Left ventricle myocardium inferior (tissue), 1 donor: ENCODE measurements around the gene MLLT10. TPM values are rescaled to one million over a fixed set of nuclear protein-coding genes. Genes with fewer than 3 reads are reported as not detected.

Experiments used
- DNase-seq: peaks from one replicate; pipeline ENCODE4 v3.0.0-alpha.2; 2020
- H3K27ac ChIP-seq: fragments of 200-600 bp; replicated peaks from 2 replicates; pipeline ENCODE4 v1.8.0; 2021
- H3K27me3 ChIP-seq: fragments of 200-600 bp; 2 replicates; pipeline ENCODE4 v1.8.0; 2021; ENCODE audit warnings: low read depth
- H3K36me3 ChIP-seq: fragments of 200-600 bp; 2 replicates; pipeline ENCODE4 v1.8.0; 2021
- H3K4me1 ChIP-seq: fragments of 200-600 bp; 2 replicates; pipeline ENCODE4 v1.8.0; 2021
- H3K4me3 ChIP-seq: fragments of 200-600 bp; 2 replicates; pipeline ENCODE4 v1.8.0; 2021; ENCODE audit warnings: mild to moderate bottlenecking, moderate library complexity
- H3K9me3 ChIP-seq: fragments of 200-600 bp; replicated peaks from 2 replicates; pipeline ENCODE4 v1.8.0; 2021
- CTCF ChIP-seq: fragments of 200-600 bp; IDR thresholded peaks from 2 replicates; pipeline ENCODE4 v1.8.0; 2021; ENCODE audit warnings: antibody characterized with exemption, mild to moderate bottlenecking, borderline replicate concordance
- intact Hi-C: fragments of 100-400 bp; cut with micrococcal nuclease; formaldehyde crosslinking; loops from one replicate; pipeline ENCODE4 v1.11.0; 2022
- total RNA-seq: library from RNA; stranded (reverse); fragmentation: NEBNext Ultra II Directional; extraction: Animal tissue kit (Norgen Biotek cat#: 25700); gene quantifications from one replicate; pipeline ENCODE4 v1.2.1, GENCODE V29; 2021
- donor health status: DM: no; HTN: yes; CAD: no; lungs with severe emphysema.

Gene MLLT10
- total RNA-seq, 1 donor from 2014 or later = 18.7 TPM

GRCh38 chr10:21737106-21737505 lies 203.1 kb downstream of the MLLT10 start:
- H3K36me3 ChIP-seq = peaks cover 72% of the 10 kb centered on the region

GRCh38 chr10:21740989-21741388 lies 207.0 kb downstream of the MLLT10 start:
- TF ChIP-seq CTCF = no peak
- Histone ChIP-seq H3K36me3 (peaks cover 74% of the 10 kb centered on the region), H3K27me3 (no peaks in the 10 kb centered on the region), H3K27ac (no peak overlapping the region), H3K9me3 (no peaks in the 10 kb centered on the region), H3K4me3 (no peak overlapping the region), H3K4me1 (peaks cover 6% of the 10 kb centered on the region)
- intact Hi-C loops = no loop called here
- DNase-seq = no peak

More at GRCh38 chr10:21737106-21737505, 203.1 kb downstream of the MLLT10 start:
- no peaks in the 10 kb centered on the region for H3K9me3 ChIP-seq
- H3K4me3 ChIP-seq = no peak overlapping the region
- no peak for TF ChIP-seq CTCF
- H3K27me3 ChIP-seq = no peaks in the 10 kb centered on the region
- H3K27ac ChIP-seq = no peak overlapping the region
- intact Hi-C loops = no loop called here
- H3K4me1 ChIP-seq = peaks cover 6% of the 10 kb centered on the region
- DNase-seq = no peak

- peaks cover 62% of the 10 kb centered on the region for H3K36me3 ChIP-seq
Observed at GRCh38 chr10:21742740-21743412, 208.8 kb downstream of the MLLT10 start.

DNA sequence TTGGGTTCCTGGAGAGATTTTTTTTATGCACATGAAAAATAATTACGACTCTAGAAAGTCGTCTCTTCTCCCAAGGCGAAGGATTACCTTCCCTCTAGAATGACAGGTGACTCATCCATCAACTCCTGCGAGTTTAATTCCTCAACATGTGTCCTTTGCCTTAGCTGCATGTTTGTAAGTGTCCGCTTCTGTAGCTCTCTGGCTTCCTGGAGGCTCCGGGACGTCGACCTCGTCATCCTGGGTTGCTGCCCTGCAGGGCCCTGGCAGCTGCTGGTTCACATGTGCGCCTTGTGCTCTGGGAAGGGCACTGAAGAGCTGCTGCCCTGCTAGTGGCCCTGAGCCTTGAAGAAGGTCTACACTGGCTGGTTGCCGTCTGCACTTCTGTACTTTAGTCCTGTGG lies 210.2 kb downstream of the MLLT10 start:
- no peak for DNase-seq
- Histone ChIP-seq H3K4me3 (no peak overlapping the region), H3K4me1 (peaks cover 6% of the 10 kb centered on the region), H3K27ac (no peak overlapping the region), H3K9me3 (no peaks in the 10 kb centered on the region), H3K27me3 (no peaks in the 10 kb centered on the region), H3K36me3 (peaks cover 54% of the 10 kb centered on the region)
- intact Hi-C loops = no loop called here
- TF ChIP-seq CTCF = no peak

More at GRCh38 chr10:21742740-21743412, 208.8 kb downstream of the MLLT10 start:
- Histone ChIP-seq H3K4me3 (no peak overlapping the region), H3K27me3 (no peaks in the 10 kb centered on the region), H3K4me1 (peaks cover 6% of the 10 kb centered on the region), H3K27ac (no peak overlapping the region), H3K9me3 (no peaks in the 10 kb centered on the region)
- no peak for TF ChIP-seq CTCF
- DNase-seq = no peak
- intact Hi-C loops = no loop called here

- Histone ChIP-seq H3K4me1 (no peaks in the 10 kb centered on the region), H3K4me3 (no peak overlapping the region)
- intact Hi-C loops = no loop called here
Observed at GRCh38 chr10:21746118-21746517, 212.1 kb downstream of the MLLT10 start.

More at GRCh38 chr10:21746118-21746517, 212.1 kb downstream of the MLLT10 start:
- no peaks in the 10 kb centered on the region for H3K9me3 ChIP-seq
- no peak for TF ChIP-seq CTCF
- DNase-seq = no peak
- peaks cover 37% of the 10 kb centered on the region for H3K36me3 ChIP-seq
- H3K27ac ChIP-seq = no peak overlapping the region
- no peaks in the 10 kb centered on the region for H3K27me3 ChIP-seq
